ENCODE measurements around the gene KRTAP10-5. TPM values are rescaled to one million over a fixed set of nuclear protein-coding genes. Genes with fewer than 3 reads are reported as not detected.
"Not testable (repeated sequence)": the region's sequence is repeated elsewhere in the genome, so short reads cannot be mapped to it uniquely, and the experiment has no call there.

The KRTAP10-5 gene
- total RNA-seq, 1 experiment from 2014 or later, result not detected

DNA sequence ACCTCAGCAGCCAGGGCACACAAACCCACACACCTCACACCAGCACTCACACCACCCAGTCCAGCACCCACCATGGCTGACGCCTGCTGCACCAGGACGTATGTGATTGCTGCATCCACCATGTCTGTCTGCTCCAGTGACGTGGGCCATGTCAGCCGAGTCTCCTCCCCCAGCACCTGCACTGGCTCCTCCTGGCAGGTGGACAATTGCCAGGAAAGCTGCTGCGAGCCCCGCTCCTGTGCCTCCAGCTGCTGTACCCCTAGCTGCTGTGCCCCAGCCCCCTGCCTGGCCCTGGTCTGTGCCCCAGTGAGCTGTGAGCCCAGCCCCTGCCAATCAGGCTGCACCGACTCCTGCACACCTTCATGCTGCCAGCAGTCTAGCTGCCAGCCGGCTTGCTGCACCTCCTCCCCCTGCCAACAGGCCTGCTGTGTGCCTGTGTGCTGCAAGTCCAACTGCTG lies 31.7 kb upstream of the KRTAP10-5 start, which contains the start of gene KRTAP10-8:
Gene KRTAP10-8, plus strand, starts transcription at position 51 of the 458 bp plus-strand sequence. Its CDS starts 22 bp downstream, at position 73.
- Mint-ChIP-seq H3K9me3 (ENCODE audit: unreplicated experiment) (peaks cover 41% of the 10 kb centered on the region), H3K27ac (ENCODE audit: unreplicated experiment) (no peak within 1 kb of the TSS), H3K4me1 (ENCODE audit: low read depth, unreplicated experiment) (no peaks in the 10 kb centered on the region), H3K27me3 (ENCODE audit: insufficient read depth, unreplicated experiment) (peaks cover 6% of the 10 kb centered on the region), H3K4me3 (ENCODE audit: unreplicated experiment) (no peak within 1 kb of the TSS), H3K36me3 (ENCODE audit: insufficient read depth, unreplicated experiment) (no peaks in the 10 kb centered on the region)
- no peaks in the 10 kb centered on the region for H3K27me3 ChIP-seq (replicated peaks; ENCODE audit: control insufficient read depth, insufficient read depth, low read length)
- BruUV-seq (replicated peaks), result no TSS peak
- no peak for DNase-seq
- no peaks in the 10 kb centered on the region for H3K4me1 ChIP-seq
- no peak within 1 kb of the TSS for H3K4me3 ChIP-seq (ENCODE audit: low read depth, low read length)
- H3K36me3 ChIP-seq (ENCODE audit: control insufficient read depth, insufficient read depth, low read length), result no peaks in the 10 kb centered on the region
- POLR2A ChIA-PET, result no interaction called here
- intact Hi-C loops (cut with micrococcal nuclease; ENCODE audit: unreplicated experiment), result no loop called here
- TF ChIP-seq, protein P1, sequence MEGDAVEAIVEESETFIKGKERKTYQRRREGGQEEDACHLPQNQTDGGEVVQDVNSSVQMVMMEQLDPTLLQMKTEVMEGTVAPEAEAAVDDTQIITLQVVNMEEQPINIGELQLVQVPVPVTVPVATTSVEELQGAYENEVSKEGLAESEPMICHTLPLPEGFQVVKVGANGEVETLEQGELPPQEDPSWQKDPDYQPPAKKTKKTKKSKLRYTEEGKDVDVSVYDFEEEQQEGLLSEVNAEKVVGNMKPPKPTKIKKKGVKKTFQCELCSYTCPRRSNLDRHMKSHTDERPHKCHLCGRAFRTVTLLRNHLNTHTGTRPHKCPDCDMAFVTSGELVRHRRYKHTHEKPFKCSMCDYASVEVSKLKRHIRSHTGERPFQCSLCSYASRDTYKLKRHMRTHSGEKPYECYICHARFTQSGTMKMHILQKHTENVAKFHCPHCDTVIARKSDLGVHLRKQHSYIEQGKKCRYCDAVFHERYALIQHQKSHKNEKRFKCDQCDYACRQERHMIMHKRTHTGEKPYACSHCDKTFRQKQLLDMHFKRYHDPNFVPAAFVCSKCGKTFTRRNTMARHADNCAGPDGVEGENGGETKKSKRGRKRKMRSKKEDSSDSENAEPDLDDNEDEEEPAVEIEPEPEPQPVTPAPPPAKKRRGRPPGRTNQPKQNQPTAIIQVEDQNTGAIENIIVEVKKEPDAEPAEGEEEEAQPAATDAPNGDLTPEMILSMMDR (IDR thresholded peaks at IDR 0.05; ENCODE audit: insufficient read depth in 1 of 2, low read depth in 1 of 2, low read length in 1 of 2, severe bottlenecking in 1 of 2, unreplicated experiment in 1 of 2), result no peak
- CTCF ChIA-PET, result no interaction called here
- H3K9me3 ChIP-seq, result 0 out of 2 replicates have a peak, but pooled peaks cover 5% of the 10 kb centered on the region

DNA sequence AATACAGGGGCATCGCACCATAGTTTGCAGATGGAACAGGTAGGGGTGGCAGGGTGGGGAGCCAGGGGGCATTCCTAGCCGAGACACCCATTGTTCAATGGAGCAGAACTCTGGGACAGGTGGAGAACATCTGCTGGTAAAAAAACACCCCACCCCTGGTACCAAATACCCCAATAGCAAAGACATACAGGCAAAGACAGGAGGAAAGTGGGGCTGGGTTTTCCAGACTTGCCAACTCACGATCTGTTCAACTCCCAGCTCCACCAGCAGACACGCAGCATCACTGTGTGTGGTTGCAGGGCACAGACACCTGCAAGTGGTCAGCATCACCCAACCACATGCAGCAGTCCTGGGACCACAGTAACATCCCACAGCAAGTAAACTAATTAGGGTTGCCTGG lies 31.1 kb upstream of the KRTAP10-5 start:
- ChIA-PET CTCF (no interaction called here), POLR2A (no interaction called here)
- no peak for DNase-seq
- 0 out of 2 replicates have a peak, but pooled peaks cover 5% of the 10 kb centered on the region for H3K9me3 ChIP-seq
- H3K4me1 ChIP-seq, result no peaks in the 10 kb centered on the region
- H3K4me3 ChIP-seq (ENCODE audit: low read depth, low read length), result no peak overlapping the region
- no peaks in the 10 kb centered on the region for H3K36me3 Mint-ChIP-seq (ENCODE audit: insufficient read depth, unreplicated experiment)
- intact Hi-C loops (cut with micrococcal nuclease; ENCODE audit: unreplicated experiment), result no loop called here
- H3K4me1 Mint-ChIP-seq (ENCODE audit: low read depth, unreplicated experiment), result no peaks in the 10 kb centered on the region
- peaks cover 6% of the 10 kb centered on the region for H3K27me3 Mint-ChIP-seq (ENCODE audit: insufficient read depth, unreplicated experiment)
- H3K36me3 ChIP-seq (ENCODE audit: control insufficient read depth, insufficient read depth, low read length), result no peaks in the 10 kb centered on the region
- no peaks in the 10 kb centered on the region for H3K27me3 ChIP-seq (replicated peaks; ENCODE audit: control insufficient read depth, insufficient read depth, low read length)
- H3K27ac Mint-ChIP-seq (ENCODE audit: unreplicated experiment), result no peak overlapping the region
- no TSS peak for BruUV-seq (replicated peaks)
- peaks cover 41% of the 10 kb centered on the region for H3K9me3 Mint-ChIP-seq (ENCODE audit: unreplicated experiment)
- TF ChIP-seq, protein P1 (IDR thresholded peaks at IDR 0.05; ENCODE audit: insufficient read depth in 1 of 2, low read depth in 1 of 2, low read length in 1 of 2, severe bottlenecking in 1 of 2, unreplicated experiment in 1 of 2), result no peak
- no peak overlapping the region for H3K4me3 Mint-ChIP-seq (ENCODE audit: unreplicated experiment)

DNA sequence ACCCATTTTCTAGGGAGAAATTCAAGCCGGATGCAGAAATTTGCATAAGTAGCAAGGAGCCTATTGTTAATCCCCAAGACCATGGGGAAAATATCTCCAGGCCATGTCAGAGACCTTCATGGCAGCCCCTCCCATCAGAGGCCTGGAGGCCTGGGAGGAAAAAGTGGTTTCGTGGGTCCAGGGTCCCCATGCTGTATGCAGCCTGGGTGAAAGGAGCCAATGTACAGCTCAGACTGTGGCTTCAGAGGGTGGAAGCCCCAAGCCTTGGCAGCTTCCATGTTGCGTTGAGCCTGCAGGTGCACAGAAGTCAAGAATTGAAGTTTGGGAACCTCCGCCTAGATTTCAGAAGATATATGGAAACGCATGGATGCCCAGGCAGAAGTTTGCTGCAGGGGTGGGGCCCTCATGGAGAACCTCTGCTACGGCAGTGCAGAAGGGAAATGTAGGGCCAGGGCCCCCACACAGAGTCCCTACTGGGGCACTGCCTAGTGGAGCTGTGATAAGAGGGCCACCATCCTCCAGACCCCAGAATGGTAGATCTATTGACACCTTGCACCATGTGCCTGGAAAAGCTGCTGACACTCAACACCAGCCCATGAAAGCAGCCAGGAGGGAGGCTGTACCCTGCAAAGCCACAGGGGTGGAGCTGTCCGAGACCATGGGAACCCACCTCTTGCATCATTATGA lies 29.9 kb upstream of the KRTAP10-5 start:
- H3K27me3 ChIP-seq (replicated peaks; ENCODE audit: control insufficient read depth, insufficient read depth, low read length); intact Hi-C loops (cut with micrococcal nuclease; ENCODE audit: unreplicated experiment); H3K27ac Mint-ChIP-seq (ENCODE audit: unreplicated experiment); H3K27me3 Mint-ChIP-seq (ENCODE audit: insufficient read depth, unreplicated experiment); BruUV-seq (replicated peaks); H3K4me3 Mint-ChIP-seq (ENCODE audit: unreplicated experiment); H3K4me1 ChIP-seq; H3K36me3 ChIP-seq (ENCODE audit: control insufficient read depth, insufficient read depth, low read length); H3K9me3 ChIP-seq; H3K36me3 Mint-ChIP-seq (ENCODE audit: insufficient read depth, unreplicated experiment); CTCF ChIA-PET; DNase-seq; H3K4me1 Mint-ChIP-seq (ENCODE audit: low read depth, unreplicated experiment); POLR2A ChIA-PET; H3K4me3 ChIP-seq (ENCODE audit: low read depth, low read length): not testable (repeated sequence)
- peaks cover 41% of the 10 kb centered on the region for H3K9me3 Mint-ChIP-seq (ENCODE audit: unreplicated experiment)

Data from Caco-2 (cell line).